WERI-Rb-1 (cell line): Measurements from ENCODE around the gene SPATA32.
A peak's percentile ranks its signal among the peaks of the same experiment; 100 is the strongest.
"Not testable (repeated sequence)": the region's sequence is repeated elsewhere in the genome, so short reads cannot be mapped to it uniquely, and the experiment has no call there.

Experiments
- DNase-seq: peaks from one replicate; pipeline ENCODE4 v3.0.0-alpha.2; 2020
- H3K27ac ChIP-seq: fragments of 250-450 bp; sonication (Bioruptor Pico); 2 replicates; pipeline ENCODE4 v1.5.1; 2020; ENCODE audit warnings: mild to moderate bottlenecking, moderate library complexity
- H3K27me3 ChIP-seq: fragments of 250-450 bp; sonication (Bioruptor Pico); 2 replicates; pipeline ENCODE4 v1.5.1; 2021; ENCODE audit warnings: mild to moderate bottlenecking, low read depth, moderate library complexity; ENCODE audit not compliant: insufficient read depth, severe bottlenecking
- H3K36me3 ChIP-seq: fragments of 250-450 bp; sonication (Bioruptor Pico); 2 replicates; pipeline ENCODE4 v1.5.1; 2020; ENCODE audit warnings: mild to moderate bottlenecking, moderate library complexity
- H3K4me3 ChIP-seq: 2 replicates; pipeline ENCODE4 v1.5.1; 2011; ENCODE audit warnings: low read depth, mild to moderate bottlenecking, control low read depth, low read length
- H3K9me3 ChIP-seq: fragments of 250-450 bp; sonication (Bioruptor Pico); 2 replicates; pipeline ENCODE4 v1.5.1; 2021; ENCODE audit warnings: mild to moderate bottlenecking, moderate library complexity; ENCODE audit not compliant: severe bottlenecking
- CTCF ChIP-seq: IDR thresholded peaks from 2 replicates; pipeline ENCODE4 v1.5.1; 2011; ENCODE audit warnings: low read depth, mild to moderate bottlenecking, control low read depth, inconsistent platforms, low read length

The SPATA32 gene

GRCh38 chr17:45302649-45303173 is 40.8 kb upstream of the SPATA32 start:
- Histone ChIP-seq H3K36me3 (peaks cover 13% of the 10 kb centered on the region), H3K27me3 (no peaks in the 10 kb centered on the region), H3K9me3 (no peaks in the 10 kb centered on the region), H3K4me3 (no peak overlapping the region), H3K27ac (no peak overlapping the region)
- DNase-seq, result no peak
- no peak for TF ChIP-seq CTCF

GRCh38 chr17:45302220-45302619 is 40.3 kb upstream of the SPATA32 start:
- DNase-seq, H3K4me3 ChIP-seq, H3K27ac ChIP-seq, H3K27me3 ChIP-seq, H3K36me3 ChIP-seq, H3K9me3 ChIP-seq: not testable (repeated sequence)

- Histone ChIP-seq H3K27me3 (no peaks in the 10 kb centered on the region), H3K36me3 (peaks cover 8% of the 10 kb centered on the region; the same call in 1 of the 2 replicates), H3K4me3 (no peak overlapping the region), H3K27ac (no peak overlapping the region), H3K9me3 (no peaks in the 10 kb centered on the region)
- no peak for TF ChIP-seq CTCF
- DNase-seq, result no peak
Observed at GRCh38 chr17:45301674-45302073, 39.8 kb upstream of the SPATA32 start.

GRCh38 chr17:45300060-45300751 is 38.3 kb upstream of the SPATA32 start:
- no peak for TF ChIP-seq CTCF
- no peaks in the 10 kb centered on the region for H3K9me3 ChIP-seq
- H3K4me3 ChIP-seq, result no peak overlapping the region
- no peaks in the 10 kb centered on the region for H3K27me3 ChIP-seq
- peaks cover 10% of the 10 kb centered on the region; the same call in 1 of the 2 replicates for H3K36me3 ChIP-seq
- DNase-seq, result peak; percentile 62
- H3K27ac ChIP-seq, result peak overlapping the region; percentile 75

- TF ChIP-seq CTCF, result no peak
- Histone ChIP-seq H3K9me3 (no peaks in the 10 kb centered on the region), H3K27me3 (no peaks in the 10 kb centered on the region), H3K27ac (peak overlapping the region; percentile 75), H3K4me3 (no peak overlapping the region), H3K36me3 (peaks cover 6% of the 10 kb centered on the region; the same call in 1 of the 2 replicates)
- DNase-seq, result peak; percentile 63
Observed at GRCh38 chr17:45299361-45299760, 37.5 kb upstream of the SPATA32 start.

GRCh38 chr17:45298546-45299285 is 36.8 kb upstream of the SPATA32 start:
- no peaks in the 10 kb centered on the region for H3K27me3 ChIP-seq
- peaks cover 5% of the 10 kb centered on the region for H3K36me3 ChIP-seq
- no peaks in the 10 kb centered on the region for H3K9me3 ChIP-seq
- TF ChIP-seq CTCF, result no peak
- H3K27ac ChIP-seq, result peak overlapping the region; percentile 75
- DNase-seq, result peak; percentile 68
- H3K4me3 ChIP-seq, result no peak overlapping the region
